ENCODE data around the gene CDH7.

Gene CDH7

GRCh38 chr18:65919018-65919417, 168.2 kb downstream of the CDH7 start:
- no peak for DNase-seq (ENCODE audit: low read depth)

DNA sequence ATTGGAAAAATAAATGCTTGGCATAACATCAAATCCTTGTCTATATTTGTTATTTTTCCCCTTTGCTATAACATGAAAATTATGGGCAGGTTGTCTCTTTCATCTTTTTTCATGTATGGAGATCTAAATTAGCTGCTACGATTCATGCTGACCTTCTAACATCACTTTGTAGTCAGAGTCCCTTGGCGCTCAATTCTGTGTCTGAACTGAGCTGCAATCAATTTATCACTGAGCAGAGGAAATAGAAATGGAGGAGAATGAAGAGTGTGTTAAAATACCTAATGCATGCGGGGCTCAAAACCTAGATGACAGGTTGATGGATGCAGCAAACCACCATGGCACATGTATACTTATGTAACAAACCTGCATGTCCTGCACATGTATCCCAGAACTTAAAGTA, 168.9 kb downstream of the CDH7 start:
- no peak for DNase-seq (ENCODE audit: low read depth)

- DNase-seq (ENCODE audit: low read depth): no peak
Measured at GRCh38 chr18:65922103-65922502, 171.3 kb downstream of the CDH7 start.

DNA sequence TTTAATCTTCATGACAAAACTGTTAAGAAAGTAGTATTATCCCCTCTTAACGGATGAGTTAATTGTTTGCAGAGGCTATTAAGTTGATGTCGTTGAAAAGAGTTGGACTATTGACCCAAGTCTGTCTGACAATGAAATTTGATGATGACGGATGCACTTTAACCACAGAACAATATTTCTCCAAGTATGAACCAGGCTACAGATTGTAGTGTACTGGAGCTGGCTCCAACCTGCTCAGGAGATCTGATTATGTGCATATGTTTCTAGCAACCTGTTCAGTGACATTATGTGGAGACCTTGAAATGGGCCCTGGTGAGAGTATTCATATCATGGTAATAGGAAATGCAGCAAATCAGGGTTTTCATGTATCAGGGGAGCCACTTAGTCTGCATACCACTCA, 174.1 kb downstream of the CDH7 start:
- no peak for DNase-seq (ENCODE audit: low read depth)

DNA sequence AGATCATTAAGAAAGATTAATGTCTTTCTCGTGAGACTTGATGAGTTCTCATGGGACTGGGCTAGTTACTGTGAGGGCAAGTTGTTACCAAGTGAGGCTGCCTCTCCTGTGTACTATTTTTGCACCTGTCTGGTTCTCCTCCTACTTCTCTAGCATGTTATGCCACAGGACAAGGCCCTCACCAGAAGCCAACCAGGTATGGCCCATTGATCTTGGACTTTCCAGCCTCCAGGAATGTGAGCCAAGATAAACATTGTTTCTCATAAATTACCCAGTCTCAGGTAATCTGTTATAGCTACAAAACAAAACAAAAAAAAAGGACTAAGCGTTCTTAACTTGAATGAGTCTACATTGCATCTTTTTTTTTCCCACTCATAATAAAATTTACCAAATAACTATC, 184.1 kb downstream of the CDH7 start:
- DNase-seq (ENCODE audit: low read depth): no peak

GRCh38 chr18:65936678-65937077, 185.9 kb downstream of the CDH7 start:
- DNase-seq (ENCODE audit: low read depth): no peak

GRCh38 chr18:65937180-65937579, 186.4 kb downstream of the CDH7 start:
- no peak for DNase-seq (ENCODE audit: low read depth)

DNA sequence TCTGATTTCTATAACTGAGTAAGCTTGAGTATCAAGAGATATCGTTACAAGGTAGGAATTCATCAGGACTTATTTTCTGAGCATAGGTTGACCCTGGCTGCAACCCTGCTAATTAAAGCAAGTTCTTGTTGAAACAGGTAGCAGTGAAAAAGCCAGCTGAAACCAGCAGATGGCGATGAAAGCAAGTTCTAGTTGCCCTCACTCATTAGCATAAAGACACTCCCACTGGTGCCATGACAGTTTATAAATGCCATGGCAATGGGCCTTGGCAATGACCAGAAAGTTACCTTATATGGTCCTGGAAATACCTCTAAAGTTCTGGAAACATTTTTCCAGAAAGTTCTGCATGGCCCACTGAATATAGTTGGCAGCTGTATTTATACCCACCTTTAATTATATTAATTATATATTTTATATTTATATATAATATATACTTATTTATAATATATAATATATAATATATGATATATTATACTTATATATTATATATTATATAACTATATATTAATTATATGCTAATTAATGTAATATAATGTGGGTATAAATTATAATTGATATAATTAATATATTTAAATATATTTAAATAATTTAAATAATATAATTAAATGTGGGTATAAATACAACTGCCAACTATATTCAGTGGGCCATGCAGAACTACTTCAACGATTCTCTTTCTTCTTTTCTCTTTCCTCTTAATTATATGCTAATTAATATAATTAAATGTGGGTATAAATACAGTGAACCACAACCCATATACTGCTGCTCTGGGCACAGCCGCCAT, 188.0 kb downstream of the CDH7 start:
- DNase-seq (ENCODE audit: low read depth): no peak
